HepG2 (cell line): ENCODE measurements around the gene F8. TPM values are rescaled to one million over a fixed set of nuclear protein-coding genes. Genes with fewer than 3 reads are reported as not detected.

Experiments used
- ATAC-seq: fragments of 200-7000 bp; cut with Tn5 transposase; 3 replicates; pipeline ENCODE4 v1.9.1; 2020; ENCODE audit warnings: mild to moderate bottlenecking, moderate library complexity
- BruUV-seq: library from RNA; stranded (reverse); fragments of 400-500 nt; replicated peaks from 2 replicates; lab custom pipeline; 2021; lab: Mats Ljungman, UMichigan
- CTCF ChIA-PET: fragments of 300-600 bp; formaldehyde crosslinking; extraction: SDS; loops from one replicate; lab custom pipeline; 2021; ENCODE audit warnings: low total read pairs, inconsistent platforms, low intra/inter-chr PET ratio; lab: Yijun Ruan, JAX
- POLR2A ChIA-PET: fragments of 350-600 bp; sonication (Branson Sonifier 250); formaldehyde crosslinking; loops from one replicate; lab custom pipeline; 2020; ENCODE audit warnings: antibody characterized with exemption, inconsistent platforms; lab: Yijun Ruan, JAX
- DNase-seq: peaks from one replicate; pipeline ENCODE4 v3.0.0-alpha.2; 2015; ENCODE audit warnings: low spot score
- FAIRE-seq: peaks from 3 replicates; lab custom pipeline; 2011; peaks lifted over from hg19 to GRCh38; lab: Jason Lieb, UNC
- H2AFZ ChIP-seq: one replicate; pipeline ENCODE4 v1.6.1; 2011; ENCODE audit warnings: low read length, inconsistent platforms
- H3K27ac ChIP-seq: fragments of 300-600 bp; 3 replicates; pipeline ENCODE4 v1.8.0; 2011; ENCODE audit warnings: mixed run types, mild to moderate bottlenecking, mixed read lengths, low read length, inconsistent platforms; ENCODE audit not compliant: insufficient read depth; ENCODE audit errors: extremely low read length
- H3K27me3 ChIP-seq, 2 experiments: fragments of 200-600 bp in 1 of 2; 2 replicates in 1 of 2; 3 replicates in 1 of 2; pipeline versions ENCODE4 v1.6.0 to v1.8.0; 2011; ENCODE audit warnings: low read length in 2 of 2, mild to moderate bottlenecking in 2 of 2, moderate library complexity in 2 of 2, inconsistent platforms in 1 of 2; ENCODE audit not compliant: insufficient read depth in 2 of 2, control insufficient read depth in 1 of 2
- H3K36me3 ChIP-seq, 2 experiments: fragments of 200-600 bp in 1 of 2; replicated peaks in 1 of 2; 2 replicates in 1 of 2; 3 replicates in 1 of 2; pipeline versions ENCODE4 v1.5.1 to v1.8.0; 2011; ENCODE audit warnings: low read length in 2 of 2, inconsistent platforms in 1 of 2; ENCODE audit not compliant: insufficient read depth in 2 of 2, control insufficient read depth in 1 of 2
- H3K4me1 ChIP-seq: 2 replicates; pipeline ENCODE4 v1.5.1; 2012; ENCODE audit warnings: low read length, inconsistent platforms; ENCODE audit not compliant: insufficient read depth
- H3K4me2 ChIP-seq: 2 replicates; pipeline ENCODE4 v1.6.0; 2011; ENCODE audit warnings: low read depth, low read length, inconsistent platforms
- H3K4me3 ChIP-seq, 3 experiments: fragments of 200-600 bp in 1 of 3; sonication (generic), shearing (Covaris generic) in 1 of 3; replicated peaks in 1 of 3; 2 replicates each; pipeline ENCODE4 v1.5.1; 2011 to 2016; ENCODE audit warnings: low read length in 3 of 3, inconsistent platforms in 2 of 3, low read depth in 2 of 3, mild to moderate bottlenecking in 2 of 3, control low read depth in 1 of 3, mixed read lengths in 1 of 3; ENCODE audit not compliant: insufficient read depth in 1 of 3
- H3K79me2 ChIP-seq: one replicate; pipeline ENCODE4 v1.6.1; 2011; ENCODE audit warnings: low read length, inconsistent platforms; ENCODE audit not compliant: insufficient read depth
- H3K9ac ChIP-seq: 2 replicates; pipeline ENCODE4 v1.6.0; 2011; ENCODE audit warnings: mild to moderate bottlenecking, low read depth, low read length, inconsistent platforms; ENCODE audit not compliant: insufficient read depth
- H3K9me3 ChIP-seq: 2 replicates; pipeline ENCODE4 v1.5.1; 2012; ENCODE audit warnings: mild to moderate bottlenecking, low read length
- H4K20me1 ChIP-seq: 2 replicates; pipeline ENCODE4 v1.6.0; 2011; ENCODE audit warnings: inconsistent platforms, mild to moderate bottlenecking, low read length, moderate library complexity; ENCODE audit not compliant: insufficient read depth
- KDM2A ChIP-seq: sonication (generic); formaldehyde crosslinking; IDR thresholded peaks from 2 replicates; pipeline ENCODE4 v1.4.0; 2020; ENCODE audit warnings: low read depth, missing genetic modification reagents, borderline replicate concordance
- RARA ChIP-seq: IDR thresholded peaks from 2 replicates; pipeline ENCODE4 v1.6.1; 2016; ENCODE audit warnings: missing genetic modification reagents, missing compliant biosample characterization
- TGIF2 ChIP-seq: IDR thresholded peaks from 2 replicates; pipeline ENCODE4 v1.6.1; 2016; ENCODE audit warnings: control low read depth, missing compliant biosample characterization
- THYN1 ChIP-seq: sonication (generic); formaldehyde crosslinking; IDR thresholded peaks from 2 replicates; pipeline ENCODE4 v1.8.1; 2023; ENCODE audit warnings: low read depth, mild to moderate bottlenecking, moderate library complexity, missing genetic modification reagents, borderline replicate concordance
- ZNF17 ChIP-seq: sonication (generic); formaldehyde crosslinking; IDR thresholded peaks from 2 replicates; pipeline ENCODE4 v1.5.0; 2020; ENCODE audit warnings: mild to moderate bottlenecking, missing genetic modification reagents
- ZNF75D ChIP-seq: sonication (generic); formaldehyde crosslinking; IDR thresholded peaks from 2 replicates; pipeline ENCODE4 v1.8.1; 2023; ENCODE audit warnings: missing genetic modification reagents, mild to moderate bottlenecking, borderline replicate concordance
- ZNF781 ChIP-seq: sonication (generic); formaldehyde crosslinking; IDR thresholded peaks from 2 replicates; pipeline ENCODE4 v1.5.1; 2020; ENCODE audit warnings: borderline replicate concordance, mild to moderate bottlenecking, missing genetic modification reagents; ENCODE audit errors: not compliant biosample characterization
- WGBS: methylation state at CpG from one replicate; pipeline ENCODE4 v1.1.6; 2017; ENCODE audit warnings: low lambda C conversion rate; 5-methylcytosine and 5-hydroxymethylcytosine counted together
- in situ Hi-C: cut with HindIII; loops from 2 replicates; pipeline ENCODE4 v1.10.0; 2017; ENCODE audit warnings: low pct_unique_long_range_greater_than_20kb; ENCODE audit not compliant: extremely low pct_ligation_motif_present
- intact Hi-C: fragments of 100-400 bp; cut with micrococcal nuclease; formaldehyde crosslinking; loops from one replicate; pipeline ENCODE4 v1.10.0; 2022; ENCODE audit not compliant: unreplicated experiment
- polyA plus RNA-seq, 8 experiments: library from polyadenylated mRNA; depleted of rRNA in 3 of 8; stranded (reverse) in 7 of 8; unstranded in 1 of 8; fragments of >200 nt; fragmentation: Illumina TruSeq in 4 of 8; extraction: Trizol in 4 of 8; gene quantifications; 2 replicates each; pipeline versions ENCODE4 v1.2.1 to v1.2.3, GENCODE V29; 2011 to 2016; ENCODE audit warnings: low read depth in 4 of 8, missing spikeins in 1 of 8, mixed read lengths in 1 of 8; ENCODE audit not compliant: insufficient read depth in 1 of 8
- total RNA-seq, 5 experiments: library from RNA; depleted of rRNA; stranded (reverse); fragments of >200 nt; fragmentation: Illumina TruSeq; extraction: Trizol; gene quantifications; 2 replicates each; pipeline ENCODE4 v1.2.3, GENCODE V29; 2016; ENCODE audit warnings: low read depth in 1 of 5
- TF ChIP-seq, protein P1 (sequence below): sonication (generic); formaldehyde crosslinking; IDR thresholded peaks from 2 replicates; pipeline ENCODE4 v1.5.1; 2020; ENCODE audit warnings: mild to moderate bottlenecking, missing genetic modification reagents, moderate library complexity
- TF ChIP-seq, protein P2 (sequence below): sonication (generic); formaldehyde crosslinking; IDR thresholded peaks from 2 replicates; pipeline ENCODE4 v1.4.0; 2020; ENCODE audit warnings: mild to moderate bottlenecking, low read depth, missing genetic modification reagents
- TF ChIP-seq, protein P3 (sequence below): sonication (generic); formaldehyde crosslinking; IDR thresholded peaks from 2 replicates; pipeline ENCODE4 v1.4.0; 2020; ENCODE audit warnings: missing genetic modification reagents
- TF ChIP-seq, protein P4 (sequence below): sonication (generic); formaldehyde crosslinking; IDR thresholded peaks from 2 replicates; pipeline ENCODE4 v1.5.1; 2020; ENCODE audit warnings: mild to moderate bottlenecking, moderate library complexity, missing genetic modification reagents
- TF ChIP-seq, protein P5 (sequence below): sonication (generic); formaldehyde crosslinking; IDR thresholded peaks from 2 replicates; pipeline ENCODE4 v1.8.0; 2022; ENCODE audit warnings: missing genetic modification reagents, low read depth, mild to moderate bottlenecking, borderline replicate concordance

Gene F8
- total and polyA plus RNA-seq, 2 of the 13 experiments (the other 11 are each of a cell fraction or from before 2014, with no cell fraction given), result 0.29 to 0.61 TPM

DNA sequence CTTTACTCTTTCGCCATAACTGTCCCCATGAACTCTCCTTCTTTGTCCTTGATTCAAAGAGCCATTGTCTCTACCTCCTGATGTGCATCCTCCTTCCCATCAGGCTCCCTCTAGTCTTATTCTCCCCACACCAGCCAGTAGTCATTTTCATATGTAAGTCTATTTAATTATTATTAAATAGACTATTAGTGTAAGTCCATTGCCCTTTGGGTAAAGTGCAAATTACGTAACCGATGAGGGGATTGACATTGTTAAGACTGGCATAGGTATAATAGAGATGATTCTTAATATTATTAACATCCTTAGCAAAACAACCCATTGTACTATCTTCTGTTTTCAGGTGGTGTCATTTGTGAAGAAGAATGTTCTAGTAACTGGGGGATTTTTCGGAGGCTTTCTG, 31.7 kb upstream of the F8 start (continued):
- TF ChIP-seq, protein P1, sequence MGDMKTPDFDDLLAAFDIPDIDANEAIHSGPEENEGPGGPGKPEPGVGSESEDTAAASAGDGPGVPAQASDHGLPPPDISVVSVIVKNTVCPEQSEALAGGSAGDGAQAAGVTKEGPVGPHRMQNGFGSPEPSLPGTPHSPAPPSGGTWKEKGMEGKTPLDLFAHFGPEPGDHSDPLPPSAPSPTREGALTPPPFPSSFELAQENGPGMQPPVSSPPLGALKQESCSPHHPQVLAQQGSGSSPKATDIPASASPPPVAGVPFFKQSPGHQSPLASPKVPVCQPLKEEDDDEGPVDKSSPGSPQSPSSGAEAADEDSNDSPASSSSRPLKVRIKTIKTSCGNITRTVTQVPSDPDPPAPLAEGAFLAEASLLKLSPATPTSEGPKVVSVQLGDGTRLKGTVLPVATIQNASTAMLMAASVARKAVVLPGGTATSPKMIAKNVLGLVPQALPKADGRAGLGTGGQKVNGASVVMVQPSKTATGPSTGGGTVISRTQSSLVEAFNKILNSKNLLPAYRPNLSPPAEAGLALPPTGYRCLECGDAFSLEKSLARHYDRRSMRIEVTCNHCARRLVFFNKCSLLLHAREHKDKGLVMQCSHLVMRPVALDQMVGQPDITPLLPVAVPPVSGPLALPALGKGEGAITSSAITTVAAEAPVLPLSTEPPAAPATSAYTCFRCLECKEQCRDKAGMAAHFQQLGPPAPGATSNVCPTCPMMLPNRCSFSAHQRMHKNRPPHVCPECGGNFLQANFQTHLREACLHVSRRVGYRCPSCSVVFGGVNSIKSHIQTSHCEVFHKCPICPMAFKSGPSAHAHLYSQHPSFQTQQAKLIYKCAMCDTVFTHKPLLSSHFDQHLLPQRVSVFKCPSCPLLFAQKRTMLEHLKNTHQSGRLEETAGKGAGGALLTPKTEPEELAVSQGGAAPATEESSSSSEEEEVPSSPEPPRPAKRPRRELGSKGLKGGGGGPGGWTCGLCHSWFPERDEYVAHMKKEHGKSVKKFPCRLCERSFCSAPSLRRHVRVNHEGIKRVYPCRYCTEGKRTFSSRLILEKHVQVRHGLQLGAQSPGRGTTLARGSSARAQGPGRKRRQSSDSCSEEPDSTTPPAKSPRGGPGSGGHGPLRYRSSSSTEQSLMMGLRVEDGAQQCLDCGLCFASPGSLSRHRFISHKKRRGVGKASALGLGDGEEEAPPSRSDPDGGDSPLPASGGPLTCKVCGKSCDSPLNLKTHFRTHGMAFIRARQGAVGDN, result no peak
- TF ChIP-seq ZNF75D (CRISPR knock-in tag) (no peak), TGIF2 (CRISPR knock-in tag) (no peak)

DNA sequence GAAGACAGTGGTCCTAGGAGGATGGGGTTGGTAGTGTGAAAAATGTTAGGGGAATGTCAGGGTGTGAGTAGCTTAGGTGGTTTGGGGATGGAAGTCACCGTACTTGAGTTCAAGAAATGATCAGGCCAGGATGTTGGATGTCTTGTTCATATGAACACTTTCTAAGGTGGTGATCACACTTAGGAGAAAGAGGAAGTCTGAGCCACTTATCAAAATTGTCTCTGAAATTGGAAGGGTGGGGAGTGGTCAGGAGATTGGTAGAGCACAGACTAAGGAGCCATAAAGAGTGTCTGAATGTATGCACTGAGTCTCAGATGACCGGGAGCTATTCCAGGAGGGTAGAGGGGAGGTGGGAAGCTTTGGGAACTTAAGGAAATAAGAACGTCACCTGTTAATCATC, 31.1 kb upstream of the F8 start:
- ATAC-seq (no peak), FAIRE-seq (no peak), DNase-seq (no peak)
- WGBS, result 100% methylated on average over 3 of the region's 3 CpGs
- ChIA-PET POLR2A (no interaction called here), CTCF (no interaction called here)
- Histone ChIP-seq H2AFZ (no peak overlapping the region), H3K4me1 (peaks cover 12% of the 10 kb centered on the region), H3K4me2 (no peak overlapping the region), H4K20me1 (no peaks in the 10 kb centered on the region), H3K79me2 (no peaks in the 10 kb centered on the region), H3K27ac (no peak overlapping the region), H3K9me3 (no peaks in the 10 kb centered on the region), H3K27me3 (no peaks in the 10 kb centered on the region), H3K9ac (no peak overlapping the region), H3K4me3 (no peak overlapping the region), H3K36me3 (peaks cover 2 to 3% of the 10 kb centered on the region in 2 experiments; a peak in 3 of 5 replicates)
- BruUV-seq, result no TSS peak
- in situ Hi-C loops (loop anchor here (10.0 kb wide), 1 partner anchor 69 kb away; no protein-coding TSS in a partner anchor), intact Hi-C loops (no loop called here)
- TF ChIP-seq RARA (no peak), THYN1 (no peak), KDM2A (no peak), ZNF781 (CRISPR knock-in tag) (no peak), ZNF17 (no peak)
- TF ChIP-seq, protein P2, sequence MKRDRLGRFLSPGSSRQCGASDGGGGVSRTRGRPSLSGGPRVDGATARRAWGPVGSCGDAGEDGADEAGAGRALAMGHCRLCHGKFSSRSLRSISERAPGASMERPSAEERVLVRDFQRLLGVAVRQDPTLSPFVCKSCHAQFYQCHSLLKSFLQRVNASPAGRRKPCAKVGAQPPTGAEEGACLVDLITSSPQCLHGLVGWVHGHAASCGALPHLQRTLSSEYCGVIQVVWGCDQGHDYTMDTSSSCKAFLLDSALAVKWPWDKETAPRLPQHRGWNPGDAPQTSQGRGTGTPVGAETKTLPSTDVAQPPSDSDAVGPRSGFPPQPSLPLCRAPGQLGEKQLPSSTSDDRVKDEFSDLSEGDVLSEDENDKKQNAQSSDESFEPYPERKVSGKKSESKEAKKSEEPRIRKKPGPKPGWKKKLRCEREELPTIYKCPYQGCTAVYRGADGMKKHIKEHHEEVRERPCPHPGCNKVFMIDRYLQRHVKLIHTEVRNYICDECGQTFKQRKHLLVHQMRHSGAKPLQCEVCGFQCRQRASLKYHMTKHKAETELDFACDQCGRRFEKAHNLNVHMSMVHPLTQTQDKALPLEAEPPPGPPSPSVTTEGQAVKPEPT (CRISPR knock-in tag), result no peak
- TF ChIP-seq, protein P3, sequence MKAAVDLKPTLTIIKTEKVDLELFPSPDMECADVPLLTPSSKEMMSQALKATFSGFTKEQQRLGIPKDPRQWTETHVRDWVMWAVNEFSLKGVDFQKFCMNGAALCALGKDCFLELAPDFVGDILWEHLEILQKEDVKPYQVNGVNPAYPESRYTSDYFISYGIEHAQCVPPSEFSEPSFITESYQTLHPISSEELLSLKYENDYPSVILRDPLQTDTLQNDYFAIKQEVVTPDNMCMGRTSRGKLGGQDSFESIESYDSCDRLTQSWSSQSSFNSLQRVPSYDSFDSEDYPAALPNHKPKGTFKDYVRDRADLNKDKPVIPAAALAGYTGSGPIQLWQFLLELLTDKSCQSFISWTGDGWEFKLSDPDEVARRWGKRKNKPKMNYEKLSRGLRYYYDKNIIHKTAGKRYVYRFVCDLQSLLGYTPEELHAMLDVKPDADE (CRISPR knock-in tag), result no peak
- TF ChIP-seq, protein P4, sequence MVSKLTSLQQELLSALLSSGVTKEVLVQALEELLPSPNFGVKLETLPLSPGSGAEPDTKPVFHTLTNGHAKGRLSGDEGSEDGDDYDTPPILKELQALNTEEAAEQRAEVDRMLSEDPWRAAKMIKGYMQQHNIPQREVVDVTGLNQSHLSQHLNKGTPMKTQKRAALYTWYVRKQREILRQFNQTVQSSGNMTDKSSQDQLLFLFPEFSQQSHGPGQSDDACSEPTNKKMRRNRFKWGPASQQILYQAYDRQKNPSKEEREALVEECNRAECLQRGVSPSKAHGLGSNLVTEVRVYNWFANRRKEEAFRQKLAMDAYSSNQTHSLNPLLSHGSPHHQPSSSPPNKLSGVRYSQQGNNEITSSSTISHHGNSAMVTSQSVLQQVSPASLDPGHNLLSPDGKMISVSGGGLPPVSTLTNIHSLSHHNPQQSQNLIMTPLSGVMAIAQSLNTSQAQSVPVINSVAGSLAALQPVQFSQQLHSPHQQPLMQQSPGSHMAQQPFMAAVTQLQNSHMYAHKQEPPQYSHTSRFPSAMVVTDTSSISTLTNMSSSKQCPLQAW (CRISPR knock-in tag), result no peak
- TF ChIP-seq, protein P5, sequence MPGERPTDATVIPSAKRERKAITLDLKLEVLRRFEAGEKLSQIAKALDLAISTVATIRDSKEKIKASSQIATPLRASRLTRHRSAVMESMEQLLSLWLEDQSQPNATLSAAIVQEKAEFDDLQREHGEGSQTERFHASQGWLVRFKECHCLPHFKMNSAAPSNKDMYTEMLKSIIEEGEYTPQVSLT (CRISPR knock-in tag), result no peak
